ENCODE measurements around the gene NPPB. TPM values are rescaled to one million over a fixed set of nuclear protein-coding genes. Genes with fewer than 3 reads are reported as not detected.

The NPPB gene
- total RNA-seq, 4 donors from 2014 or later, result not detected

DNA sequence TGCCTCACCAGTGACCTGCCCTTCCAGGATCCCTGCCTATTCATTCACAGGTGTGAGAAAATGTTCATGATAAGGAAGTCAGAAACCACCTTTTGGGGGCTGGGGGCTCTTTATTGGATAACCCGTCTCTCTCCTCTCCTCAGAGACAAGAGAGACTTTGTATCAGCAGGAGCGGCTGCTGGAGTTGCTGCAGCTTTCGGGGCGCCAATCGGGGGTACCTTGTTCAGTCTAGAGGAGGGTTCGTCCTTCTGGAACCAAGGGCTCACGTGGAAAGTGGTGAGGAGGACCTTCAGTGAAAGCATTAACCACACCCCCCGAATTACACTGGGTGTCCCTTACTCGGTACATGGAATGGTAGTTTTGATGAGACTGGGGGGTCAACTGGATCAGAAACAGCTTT, 31.8 kb downstream of the NPPB start:
- no peak for DNase-seq
- intact Hi-C loops (cut with DNase I; ENCODE audit: low total_unique reads), result no loop called here
- TF ChIP-seq, protein P1, sequence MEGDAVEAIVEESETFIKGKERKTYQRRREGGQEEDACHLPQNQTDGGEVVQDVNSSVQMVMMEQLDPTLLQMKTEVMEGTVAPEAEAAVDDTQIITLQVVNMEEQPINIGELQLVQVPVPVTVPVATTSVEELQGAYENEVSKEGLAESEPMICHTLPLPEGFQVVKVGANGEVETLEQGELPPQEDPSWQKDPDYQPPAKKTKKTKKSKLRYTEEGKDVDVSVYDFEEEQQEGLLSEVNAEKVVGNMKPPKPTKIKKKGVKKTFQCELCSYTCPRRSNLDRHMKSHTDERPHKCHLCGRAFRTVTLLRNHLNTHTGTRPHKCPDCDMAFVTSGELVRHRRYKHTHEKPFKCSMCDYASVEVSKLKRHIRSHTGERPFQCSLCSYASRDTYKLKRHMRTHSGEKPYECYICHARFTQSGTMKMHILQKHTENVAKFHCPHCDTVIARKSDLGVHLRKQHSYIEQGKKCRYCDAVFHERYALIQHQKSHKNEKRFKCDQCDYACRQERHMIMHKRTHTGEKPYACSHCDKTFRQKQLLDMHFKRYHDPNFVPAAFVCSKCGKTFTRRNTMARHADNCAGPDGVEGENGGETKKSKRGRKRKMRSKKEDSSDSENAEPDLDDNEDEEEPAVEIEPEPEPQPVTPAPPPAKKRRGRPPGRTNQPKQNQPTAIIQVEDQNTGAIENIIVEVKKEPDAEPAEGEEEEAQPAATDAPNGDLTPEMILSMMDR (IDR thresholded peaks at IDR 0.05), result no peak
- TF ChIP-seq POLR2A (IDR thresholded peaks at IDR 0.05), result no peak
- no peak overlapping the region for H3K27ac ChIP-seq
- no peaks in the 10 kb centered on the region for H3K27me3 ChIP-seq
- H3K4me3 ChIP-seq, result no peak overlapping the region
- H3K36me3 ChIP-seq, result no peaks in the 10 kb centered on the region
- no peaks in the 10 kb centered on the region for H3K9me3 ChIP-seq
- H3K4me1 ChIP-seq, result no peaks in the 10 kb centered on the region

DNA sequence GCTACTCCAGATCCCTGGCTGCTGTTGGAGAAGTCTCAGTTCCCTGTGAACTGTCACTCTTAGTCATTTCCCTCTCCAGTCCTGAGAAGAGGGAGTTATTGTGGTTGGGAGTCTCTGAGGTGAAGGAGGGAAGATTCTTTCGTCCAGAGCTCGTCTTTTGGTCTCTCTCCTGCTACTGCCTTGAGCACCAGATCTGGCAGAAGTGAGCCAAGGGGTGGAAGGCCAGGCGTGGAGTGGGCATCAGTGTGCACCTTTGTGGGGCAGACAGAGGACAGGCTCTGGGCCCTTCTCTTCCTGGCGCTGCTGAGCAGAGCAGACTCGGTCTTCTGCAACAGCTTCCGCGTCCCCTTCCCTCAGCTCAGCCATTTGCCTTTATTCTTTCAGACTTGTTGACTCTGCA, 33.6 kb downstream of the NPPB start:
- no peaks in the 10 kb centered on the region for H3K36me3 ChIP-seq

DNA sequence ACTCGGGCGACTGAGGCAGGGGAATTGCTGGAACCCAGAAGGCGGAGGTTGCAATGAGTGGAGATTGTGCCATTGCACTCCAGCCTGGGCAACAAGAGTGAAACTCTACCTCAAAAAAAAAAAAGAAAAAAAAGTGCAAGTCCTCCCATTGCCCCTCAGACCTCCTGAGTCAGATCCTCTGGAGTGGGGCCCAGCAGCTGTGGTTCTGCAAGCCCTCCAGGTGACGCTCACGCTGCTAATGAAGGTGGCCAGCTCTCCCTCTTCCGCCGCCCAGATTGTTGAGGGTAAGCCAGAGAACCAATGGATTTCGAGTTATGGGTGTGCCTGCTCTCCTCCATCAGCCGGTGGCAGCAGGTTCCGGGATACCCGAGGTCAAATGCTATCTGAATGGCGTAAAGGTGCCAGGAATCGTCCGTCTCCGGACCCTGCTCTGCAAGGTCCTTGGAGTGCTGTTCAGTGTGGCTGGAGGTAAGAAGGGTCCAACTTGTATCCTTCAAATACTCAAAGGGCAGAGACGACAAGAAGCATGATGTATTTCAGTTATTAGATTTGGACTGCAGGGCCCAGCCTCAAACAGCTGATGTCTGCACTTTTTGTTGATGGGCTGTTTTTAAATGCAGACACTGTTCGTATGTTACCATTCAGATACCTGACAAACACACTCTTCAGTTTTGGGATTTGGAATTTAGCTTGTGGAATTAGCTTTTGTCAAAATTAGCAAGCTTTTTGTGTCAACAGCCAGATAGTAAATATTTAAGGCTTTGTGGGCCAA, 35.2 kb downstream of the NPPB start:
- no peak for TF ChIP-seq POLR2A (IDR thresholded peaks at IDR 0.05)
- TF ChIP-seq, protein P1 (IDR thresholded peaks at IDR 0.05), result no peak
- Histone ChIP-seq H3K4me1 (no peaks in the 10 kb centered on the region), H3K27me3 (no peaks in the 10 kb centered on the region), H3K27ac (no peak overlapping the region), H3K36me3 (no peaks in the 10 kb centered on the region), H3K4me3 (no peak overlapping the region), H3K9me3 (no peaks in the 10 kb centered on the region)
- intact Hi-C loops (cut with DNase I; ENCODE audit: low total_unique reads), result no loop called here
- no peak for DNase-seq

More for the DNA sequence above, 33.6 kb downstream of the NPPB start:
- H3K27ac ChIP-seq, result no peak overlapping the region
- H3K9me3 ChIP-seq, result no peaks in the 10 kb centered on the region
- H3K4me3 ChIP-seq, result no peak overlapping the region
- no peaks in the 10 kb centered on the region for H3K27me3 ChIP-seq
- intact Hi-C loops (cut with DNase I; ENCODE audit: low total_unique reads), result no loop called here
- TF ChIP-seq, protein P1 (IDR thresholded peaks at IDR 0.05), result no peak
- TF ChIP-seq POLR2A (IDR thresholded peaks at IDR 0.05), result no peak
- no peaks in the 10 kb centered on the region for H3K4me1 ChIP-seq
- no peak for DNase-seq

GRCh38 chr1:11822091-11822490, 36.7 kb downstream of the NPPB start:
- H3K27me3 ChIP-seq, result no peaks in the 10 kb centered on the region
- H3K36me3 ChIP-seq, result no peaks in the 10 kb centered on the region
- H3K9me3 ChIP-seq, result no peaks in the 10 kb centered on the region
- intact Hi-C loops (cut with DNase I; ENCODE audit: low total_unique reads), result no loop called here
- no peak for DNase-seq
- H3K4me1 ChIP-seq, result no peaks in the 10 kb centered on the region
- no peak overlapping the region for H3K27ac ChIP-seq
- H3K4me3 ChIP-seq, result no peak overlapping the region
- TF ChIP-seq, protein P1 (IDR thresholded peaks at IDR 0.05), result no peak
- no peak for TF ChIP-seq POLR2A (IDR thresholded peaks at IDR 0.05)

DNA sequence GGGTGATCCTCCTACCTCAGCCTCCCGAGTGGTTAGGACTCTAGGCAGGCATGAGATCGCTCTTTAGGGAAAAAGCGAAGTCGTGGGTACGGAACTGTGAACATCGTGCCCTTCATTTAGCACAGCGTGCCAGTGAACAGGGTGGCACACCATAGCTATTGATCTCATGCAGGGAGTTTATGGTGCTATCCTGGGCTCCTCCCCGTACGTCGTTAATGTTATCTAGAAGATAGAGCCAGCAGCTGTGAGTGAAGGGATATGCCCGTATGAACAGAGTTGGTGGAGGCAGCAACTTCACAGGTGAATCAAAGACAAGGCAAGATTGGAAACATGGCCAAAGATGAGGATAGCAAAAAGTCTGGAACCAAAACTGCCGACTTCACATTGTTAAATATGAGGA, 41.6 kb downstream of the NPPB start:
- H3K27ac ChIP-seq, result no peak overlapping the region
- H3K4me3 ChIP-seq, result no peak overlapping the region
- no peaks in the 10 kb centered on the region for H3K36me3 ChIP-seq
- no peak for DNase-seq
- intact Hi-C loops (cut with DNase I; ENCODE audit: low total_unique reads), result no loop called here
- no peaks in the 10 kb centered on the region for H3K9me3 ChIP-seq
- H3K27me3 ChIP-seq, result no peaks in the 10 kb centered on the region
- TF ChIP-seq POLR2A (IDR thresholded peaks at IDR 0.05), result no peak
- TF ChIP-seq, protein P1 (IDR thresholded peaks at IDR 0.05), result no peak
- no peaks in the 10 kb centered on the region for H3K4me1 ChIP-seq

Measured in uterus (tissue), 4 donors.